Astrocyte (in vitro differentiated cells and primary cell): ENCODE measurements around the gene EBPL. TPM values are rescaled to one million over a fixed set of nuclear protein-coding genes. Genes with fewer than 3 reads are reported as not detected.
A peak's percentile ranks its signal among the peaks of the same experiment; 100 is the strongest.

Source experiments
- DNase-seq: peaks from one replicate; pipeline ENCODE4 v3.0.0-alpha.2; 2010; ENCODE audit warnings: low read depth
- FAIRE-seq: peaks from 2 replicates; lab custom pipeline; 2011; peaks lifted over from hg19 to GRCh38; lab: Jason Lieb, UNC
- H2AFZ ChIP-seq: 2 replicates; pipeline ENCODE4 v1.6.0; 2012; ENCODE audit warnings: low read depth, low read length, inconsistent platforms
- H3K27ac ChIP-seq: 2 replicates; pipeline ENCODE4 v1.5.1; 2011; ENCODE audit warnings: low read depth, low read length, inconsistent platforms
- H3K27me3 ChIP-seq: 2 replicates; pipeline ENCODE4 v1.6.0; 2011; ENCODE audit warnings: low read length, inconsistent platforms; ENCODE audit not compliant: insufficient read depth
- H3K36me3 ChIP-seq: 2 replicates; pipeline ENCODE4 v1.5.1; 2011; ENCODE audit warnings: low read length, inconsistent platforms; ENCODE audit not compliant: insufficient read depth
- H3K4me1 ChIP-seq: 2 replicates; pipeline ENCODE4 v1.5.1; 2011; ENCODE audit warnings: low read length, inconsistent platforms; ENCODE audit not compliant: insufficient read depth
- H3K4me2 ChIP-seq: 2 replicates; pipeline ENCODE4 v1.6.0; 2012; ENCODE audit warnings: low read length, inconsistent platforms
- H3K4me3 ChIP-seq: 2 replicates; pipeline ENCODE4 v1.5.1; 2011; ENCODE audit warnings: low read depth, mild to moderate bottlenecking, low read length, inconsistent platforms; ENCODE audit not compliant: insufficient read depth
- H3K79me2 ChIP-seq: 2 replicates; pipeline ENCODE4 v1.6.0; 2012; ENCODE audit warnings: mild to moderate bottlenecking, low read length, inconsistent platforms; ENCODE audit not compliant: insufficient read depth
- H3K9ac ChIP-seq: 2 replicates; pipeline ENCODE4 v1.6.0; 2012; ENCODE audit warnings: mild to moderate bottlenecking, low read length, inconsistent platforms
- H3K9me3 ChIP-seq: 2 replicates; pipeline ENCODE4 v1.5.1; 2012; ENCODE audit warnings: low read depth, mild to moderate bottlenecking, low read length, inconsistent platforms; ENCODE audit not compliant: insufficient read depth
- H4K20me1 ChIP-seq: 2 replicates; pipeline ENCODE4 v1.6.0; 2012; ENCODE audit warnings: low read length, inconsistent platforms; ENCODE audit not compliant: insufficient read depth
- H3K27ac Mint-ChIP-seq: one replicate; pipeline ENCODE4 v1.8.0; 2021; ENCODE audit warnings: mild to moderate bottlenecking, mixed read lengths; ENCODE audit not compliant: unreplicated experiment
- H3K27me3 Mint-ChIP-seq: one replicate; pipeline ENCODE4 v1.8.0; 2021; ENCODE audit warnings: low read depth, mixed read lengths; ENCODE audit not compliant: unreplicated experiment
- H3K36me3 Mint-ChIP-seq: one replicate; pipeline ENCODE4 v1.8.0; 2021; ENCODE audit warnings: low read depth, mixed read lengths; ENCODE audit not compliant: unreplicated experiment
- H3K4me1 Mint-ChIP-seq: one replicate; pipeline ENCODE4 v1.8.0; 2021; ENCODE audit warnings: low read depth, mixed read lengths; ENCODE audit not compliant: unreplicated experiment
- H3K4me3 Mint-ChIP-seq: one replicate; pipeline ENCODE4 v1.8.0; 2021; ENCODE audit warnings: mild to moderate bottlenecking, moderate library complexity, mixed read lengths; ENCODE audit not compliant: unreplicated experiment
- H3K9me3 Mint-ChIP-seq: one replicate; pipeline ENCODE4 v1.8.0; 2021; ENCODE audit warnings: mild to moderate bottlenecking, mixed read lengths; ENCODE audit not compliant: unreplicated experiment
- CTCF ChIP-seq: IDR thresholded peaks from 2 replicates; pipeline ENCODE4 v1.5.1; 2011; ENCODE audit warnings: low read depth, mild to moderate bottlenecking, inconsistent platforms, low read length, moderate library complexity; ENCODE audit not compliant: insufficient read depth
- EZH2 ChIP-seq: IDR thresholded peaks from 2 replicates; pipeline ENCODE4 v1.6.1; 2012; ENCODE audit warnings: mild to moderate bottlenecking, low read length, inconsistent platforms; ENCODE audit not compliant: insufficient read depth
- total RNA-seq: library from RNA; stranded (reverse); gene quantifications from 2 replicates; pipeline ENCODE4 v1.2.1, GENCODE V29; 2021

The EBPL gene
- total RNA-seq, 1 donor from 2014 or later: 62.1 TPM

DNA sequence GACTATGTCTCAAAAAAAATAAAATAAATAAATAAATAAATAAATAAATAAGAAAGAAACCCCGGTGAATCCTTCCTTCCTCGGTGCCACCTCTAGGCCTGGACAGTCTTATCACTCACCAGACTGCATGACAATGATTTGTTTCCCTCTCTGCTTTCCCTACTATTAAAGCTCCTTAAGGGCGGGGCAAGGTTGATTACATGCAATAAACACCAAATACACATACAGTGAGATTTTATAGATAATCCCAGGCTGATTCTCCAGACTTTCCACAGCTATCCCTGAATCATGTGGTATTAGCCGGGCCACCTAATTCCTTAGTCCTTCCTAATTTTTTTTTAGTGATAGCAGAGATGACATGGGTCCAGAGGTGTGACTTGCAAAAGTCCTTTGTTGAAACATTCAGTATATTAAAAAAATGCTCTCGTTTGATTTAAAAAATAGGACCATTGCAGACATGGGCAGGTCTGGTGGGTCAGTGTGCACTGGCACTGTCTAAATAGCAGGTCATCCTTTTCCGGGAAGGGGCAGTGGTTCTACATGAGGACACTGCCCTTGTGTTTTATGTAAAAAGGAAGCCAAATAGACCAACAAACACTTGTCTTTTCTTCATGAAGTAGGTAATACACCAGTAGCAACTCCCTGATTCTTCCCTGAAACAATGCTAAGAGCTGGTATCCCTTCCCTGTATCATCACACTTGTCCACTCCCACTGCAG is 14.5 kb downstream of the EBPL start:
- H3K4me3 ChIP-seq: no peak overlapping the region
- no peak for DNase-seq
- peaks cover 2% of the 10 kb centered on the region for H3K36me3 ChIP-seq
- no peaks in the 10 kb centered on the region for H3K9me3 ChIP-seq
- Mint-ChIP-seq H3K4me3 (no peak overlapping the region), H3K4me1 (no peaks in the 10 kb centered on the region), H3K9me3 (no peaks in the 10 kb centered on the region), H3K36me3 (peaks cover 17% of the 10 kb centered on the region), H3K27me3 (no peaks in the 10 kb centered on the region), H3K27ac (no peak overlapping the region)
- TF ChIP-seq EZH2: no peak
- no peak for TF ChIP-seq CTCF
- no peak overlapping the region for H2AFZ ChIP-seq
- peaks cover 2% of the 10 kb centered on the region for H3K4me1 ChIP-seq
- no peak overlapping the region for H3K4me2 ChIP-seq
- H3K79me2 ChIP-seq: peaks cover 37% of the 10 kb centered on the region
- no peak overlapping the region for H3K27ac ChIP-seq
- peaks cover 7% of the 10 kb centered on the region for H4K20me1 ChIP-seq
- H3K27me3 ChIP-seq: no peaks in the 10 kb centered on the region
- H3K9ac ChIP-seq: no peak overlapping the region
- no peak for FAIRE-seq

GRCh38 chr13:49670828-49671227 is 20.5 kb downstream of the EBPL start:
- H3K27ac Mint-ChIP-seq: no peak overlapping the region

More at GRCh38 chr13:49670828-49671227, 20.5 kb downstream of the EBPL start:
- H3K9me3 ChIP-seq: no peaks in the 10 kb centered on the region
- Mint-ChIP-seq H3K27me3 (no peaks in the 10 kb centered on the region), H3K4me1 (peaks cover 17% of the 10 kb centered on the region), H3K36me3 (peaks cover 14% of the 10 kb centered on the region), H3K9me3 (no peaks in the 10 kb centered on the region), H3K4me3 (peak overlapping the region; percentile 1)
- H2AFZ ChIP-seq: no peak overlapping the region
- no peak overlapping the region for H3K9ac ChIP-seq
- no peak overlapping the region for H3K4me2 ChIP-seq
- H4K20me1 ChIP-seq: no peaks in the 10 kb centered on the region
- no peaks in the 10 kb centered on the region for H3K27me3 ChIP-seq
- DNase-seq (no peak), FAIRE-seq (no peak)
- H3K79me2 ChIP-seq: peaks cover 8% of the 10 kb centered on the region
- no peak overlapping the region for H3K27ac ChIP-seq
- H3K4me1 ChIP-seq: no peaks in the 10 kb centered on the region
- TF ChIP-seq EZH2 (no peak), CTCF (no peak)
- H3K36me3 ChIP-seq: peaks cover 3% of the 10 kb centered on the region
- no peak overlapping the region for H3K4me3 ChIP-seq
